Activated T-helper 1 cell treated with anti-CD3 and anti-CD28 coated beads, Interleukin-12 subunit alpha, Interleukin-12 subunit beta, Interleukin-2, Interleukin-4 antibody, amounts not matched to agents 30 ng/mL and 10 ng/mL and 1 ng/mL, durations not matched to agents 14 hours and 24 hours and 36 hours (primary cell): ENCODE results near the gene NRM. TPM values are rescaled to one million over a fixed set of nuclear protein-coding genes. Genes with fewer than 3 reads are reported as not detected.
A peak's percentile ranks its signal among the peaks of the same experiment; 100 is the strongest.

Experiments
- DNase-seq: peaks from one replicate; pipeline ENCODE4 v3.0.0; 2021; ENCODE audit warnings: low spot score
- H3K27ac Mint-ChIP-seq: one replicate; pipeline ENCODE4 v1.8.0; 2021; ENCODE audit warnings: mild to moderate bottlenecking, mixed read lengths
- H3K27me3 Mint-ChIP-seq: one replicate; pipeline ENCODE4 v1.8.0; 2022; ENCODE audit warnings: mild to moderate bottlenecking, moderate library complexity, mixed read lengths; ENCODE audit not compliant: insufficient read depth
- H3K36me3 Mint-ChIP-seq: one replicate; pipeline ENCODE4 v1.8.0; 2021; ENCODE audit warnings: low read depth, mixed read lengths
- H3K4me1 Mint-ChIP-seq: one replicate; pipeline ENCODE4 v1.8.0; 2021; ENCODE audit warnings: low read depth, mixed read lengths
- H3K4me3 Mint-ChIP-seq: one replicate; pipeline ENCODE4 v1.8.0; 2021; ENCODE audit warnings: mild to moderate bottlenecking, moderate library complexity, mixed read lengths
- H3K9me3 Mint-ChIP-seq: one replicate; pipeline ENCODE4 v1.8.0; 2021; ENCODE audit warnings: mixed read lengths
- intact Hi-C: fragments of 100-400 bp; cut with micrococcal nuclease; formaldehyde crosslinking; loops from one replicate; pipeline ENCODE4 v1.15.1; 2024
- total RNA-seq: library from RNA; stranded (reverse); gene quantifications from 2 replicates; pipeline ENCODE4 v1.2.3, GENCODE V29; 2022

The NRM gene
- total RNA-seq, 1 donor from 2014 or later = 15.9 TPM

GRCh38 chr6:30643656-30644055 is 47.1 kb downstream of the NRM start:
- intact Hi-C loops = no loop called here

GRCh38 chr6:30641048-30641447 is 49.7 kb downstream of the NRM start:
- H3K36me3 Mint-ChIP-seq = peaks cover 28% of the 10 kb centered on the region
- H3K9me3 Mint-ChIP-seq = no peaks in the 10 kb centered on the region
- no peaks in the 10 kb centered on the region for H3K27me3 Mint-ChIP-seq
- no peak overlapping the region for H3K4me3 Mint-ChIP-seq
- intact Hi-C loops = no loop called here
- H3K27ac Mint-ChIP-seq = peak overlapping the region; percentile 67
- no peak for DNase-seq
- H3K4me1 Mint-ChIP-seq = peaks cover 25% of the 10 kb centered on the region

More at GRCh38 chr6:30643656-30644055, 47.1 kb downstream of the NRM start:
- H3K9me3 Mint-ChIP-seq = no peaks in the 10 kb centered on the region
- peaks cover 38% of the 10 kb centered on the region for H3K4me1 Mint-ChIP-seq
- DNase-seq = no peak
- H3K27ac Mint-ChIP-seq = no peak overlapping the region
- no peaks in the 10 kb centered on the region for H3K27me3 Mint-ChIP-seq
- H3K4me3 Mint-ChIP-seq = no peak overlapping the region
- H3K36me3 Mint-ChIP-seq = peaks cover 24% of the 10 kb centered on the region

- no peaks in the 10 kb centered on the region for H3K27me3 Mint-ChIP-seq
- H3K36me3 Mint-ChIP-seq = peaks cover 30% of the 10 kb centered on the region
- no peak overlapping the region for H3K4me3 Mint-ChIP-seq
- no peaks in the 10 kb centered on the region for H3K9me3 Mint-ChIP-seq
- H3K27ac Mint-ChIP-seq = no peak overlapping the region
- intact Hi-C loops = no loop called here
- H3K4me1 Mint-ChIP-seq = peaks cover 25% of the 10 kb centered on the region
- no peak for DNase-seq
Measured at GRCh38 chr6:30640481-30640880, 50.3 kb downstream of the NRM start.

Other genes starting within 250 kb of the NRM start
- gene HLA-E, start 201.5 kb downstream of the NRM start, total RNA-seq = 476 and 483 TPM in 2 replicates
- 86.3 and 92.4 TPM in 2 replicates for gene GNL1, start 134.5 kb downstream of the NRM start, total RNA-seq
- 41.6 and 42.1 TPM in 2 replicates for gene PRR3, start 133.7 kb downstream of the NRM start, total RNA-seq
- gene ABCF1, start 119.5 kb downstream of the NRM start, total RNA-seq = 115 and 120 TPM in 2 replicates
- 124 and 126 TPM in 2 replicates for gene PPP1R10, start 73.7 kb downstream of the NRM start, total RNA-seq
- 75.5 and 77.7 TPM in 2 replicates for gene MRPS18B, start 73.1 kb downstream of the NRM start, total RNA-seq
- 11.6 and 13.4 TPM in 2 replicates for gene ATAT1, start 64.1 kb downstream of the NRM start, total RNA-seq
- 23.9 and 36.0 TPM in 2 replicates for gene C6orf136, start 43.9 kb downstream of the NRM start, total RNA-seq
- 52.0 and 54.2 TPM in 2 replicates for gene DHX16, start 18.0 kb downstream of the NRM start, total RNA-seq
- gene PPP1R18, start 4.3 kb downstream of the NRM start, total RNA-seq = 203 and 213 TPM in 2 replicates
- 93.7 and 95.7 TPM in 2 replicates for gene MDC1, start 26.3 kb upstream of the NRM start, total RNA-seq
- gene TUBB, start 29.4 kb upstream of the NRM start, total RNA-seq = 1,001 and 1,002 TPM in 2 replicates
- gene FLOT1, start 51.7 kb upstream of the NRM start, total RNA-seq = 252 and 262 TPM in 2 replicates
- gene IER3, start 53.6 kb upstream of the NRM start, total RNA-seq = 578 and 603 TPM in 2 replicates
- gene DDR1, start 193.5 kb upstream of the NRM start, total RNA-seq = 21.4 and 24.8 TPM in 2 replicates
- 65.3 and 71.3 TPM in 2 replicates for gene GTF2H4, start 217.2 kb upstream of the NRM start, total RNA-seq
- gene VARS2, start 223.3 kb upstream of the NRM start, total RNA-seq = 74.0 and 76.0 TPM in 2 replicates
- not detected in 2 replicates for gene SFTA2, start 241.2 kb upstream of the NRM start, total RNA-seq
- gene MUCL3, start 250.0 kb upstream of the NRM start, total RNA-seq = not detected in 2 replicates